ENCODE data around the gene MRPL43. TPM values are rescaled to one million over a fixed set of nuclear protein-coding genes. Genes with fewer than 3 reads are reported as not detected.

Gene MRPL43
- total RNA-seq, 2 donors from 2014 or later, result 51.9 to 56.6 TPM

DNA sequence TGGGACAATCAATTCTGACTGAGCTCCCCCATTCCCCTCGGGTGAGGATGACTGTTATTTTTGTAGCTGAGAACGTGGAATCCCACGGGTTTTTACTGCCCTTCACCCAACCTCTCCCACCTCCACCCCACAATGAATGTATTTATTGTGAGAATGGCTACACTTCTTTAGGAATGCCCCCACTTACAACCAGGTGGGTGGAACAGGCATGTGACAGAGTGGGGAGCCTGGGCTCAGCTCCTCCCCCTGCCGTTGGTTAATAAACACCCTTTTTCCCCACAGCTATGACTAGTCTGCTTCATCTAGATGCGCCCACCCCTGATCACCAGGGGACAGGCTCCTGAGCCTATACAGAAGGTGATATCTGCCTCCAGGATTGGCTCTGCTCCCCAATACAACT, 2.0 kb downstream of the MRPL43 start:
- H3K4me3 ChIP-seq, result no peak overlapping the region
- H3K36me3 ChIP-seq, result peaks cover 6% of the 10 kb centered on the region
- peaks cover 17 to 24% of the 10 kb centered on the region in 2 donors for H3K4me1 ChIP-seq (ENCODE audit: control insufficient read depth in 1 of 2, low read depth in 2 of 2)
- no peak overlapping the region for H3K27ac ChIP-seq
- TF ChIP-seq, protein P1, sequence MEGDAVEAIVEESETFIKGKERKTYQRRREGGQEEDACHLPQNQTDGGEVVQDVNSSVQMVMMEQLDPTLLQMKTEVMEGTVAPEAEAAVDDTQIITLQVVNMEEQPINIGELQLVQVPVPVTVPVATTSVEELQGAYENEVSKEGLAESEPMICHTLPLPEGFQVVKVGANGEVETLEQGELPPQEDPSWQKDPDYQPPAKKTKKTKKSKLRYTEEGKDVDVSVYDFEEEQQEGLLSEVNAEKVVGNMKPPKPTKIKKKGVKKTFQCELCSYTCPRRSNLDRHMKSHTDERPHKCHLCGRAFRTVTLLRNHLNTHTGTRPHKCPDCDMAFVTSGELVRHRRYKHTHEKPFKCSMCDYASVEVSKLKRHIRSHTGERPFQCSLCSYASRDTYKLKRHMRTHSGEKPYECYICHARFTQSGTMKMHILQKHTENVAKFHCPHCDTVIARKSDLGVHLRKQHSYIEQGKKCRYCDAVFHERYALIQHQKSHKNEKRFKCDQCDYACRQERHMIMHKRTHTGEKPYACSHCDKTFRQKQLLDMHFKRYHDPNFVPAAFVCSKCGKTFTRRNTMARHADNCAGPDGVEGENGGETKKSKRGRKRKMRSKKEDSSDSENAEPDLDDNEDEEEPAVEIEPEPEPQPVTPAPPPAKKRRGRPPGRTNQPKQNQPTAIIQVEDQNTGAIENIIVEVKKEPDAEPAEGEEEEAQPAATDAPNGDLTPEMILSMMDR (IDR thresholded peaks at IDR 0.05), result no peak
- H3K27me3 ChIP-seq (replicated peaks; ENCODE audit: insufficient read depth), result no peaks in the 10 kb centered on the region
- ATAC-seq (ENCODE audit: insufficient number of reproducible peaks, low FRiP score, low read depth) (no peak), DNase-seq (ENCODE audit: low spot score) (no peak)
- no peaks in the 10 kb centered on the region for H3K9me3 ChIP-seq

DNA sequence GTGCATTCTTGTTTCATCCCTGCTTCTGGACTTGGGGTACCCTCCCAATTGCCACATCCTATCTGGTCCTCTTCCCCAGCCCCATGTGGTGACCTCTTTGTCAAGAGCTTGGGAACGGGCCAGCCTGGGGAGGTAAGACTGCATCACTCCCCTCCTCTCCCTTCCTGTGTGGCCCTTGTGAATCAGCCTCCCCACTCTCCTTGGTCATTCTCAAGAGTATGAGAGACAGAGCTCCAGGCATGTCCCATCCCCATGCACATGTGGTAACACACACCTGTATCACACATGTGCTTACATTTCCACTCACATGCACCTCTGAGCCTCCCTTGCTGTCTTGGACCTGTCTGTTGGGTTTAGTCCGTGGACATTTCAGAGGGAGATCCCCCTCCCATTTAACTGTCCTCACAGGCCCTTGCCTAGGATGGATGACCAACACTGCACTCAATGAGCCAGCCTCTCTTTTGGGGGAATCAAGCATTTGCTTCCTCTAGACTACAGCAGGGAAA, 2.6 kb downstream of the MRPL43 start:
- H3K27me3 ChIP-seq (replicated peaks; ENCODE audit: insufficient read depth), result no peaks in the 10 kb centered on the region
- H3K27ac ChIP-seq, result no peak overlapping the region
- no peak for ATAC-seq (ENCODE audit: insufficient number of reproducible peaks, low FRiP score, low read depth)
- no peaks in the 10 kb centered on the region for H3K9me3 ChIP-seq
- no peak for DNase-seq (ENCODE audit: low spot score)
- H3K36me3 ChIP-seq, result peaks cover 6% of the 10 kb centered on the region
- no peak overlapping the region for H3K4me3 ChIP-seq
- TF ChIP-seq, protein P1 (IDR thresholded peaks at IDR 0.05), result no peak
- peaks cover 17 to 24% of the 10 kb centered on the region in 2 donors for H3K4me1 ChIP-seq (ENCODE audit: control insufficient read depth in 1 of 2, low read depth in 2 of 2)

DNA sequence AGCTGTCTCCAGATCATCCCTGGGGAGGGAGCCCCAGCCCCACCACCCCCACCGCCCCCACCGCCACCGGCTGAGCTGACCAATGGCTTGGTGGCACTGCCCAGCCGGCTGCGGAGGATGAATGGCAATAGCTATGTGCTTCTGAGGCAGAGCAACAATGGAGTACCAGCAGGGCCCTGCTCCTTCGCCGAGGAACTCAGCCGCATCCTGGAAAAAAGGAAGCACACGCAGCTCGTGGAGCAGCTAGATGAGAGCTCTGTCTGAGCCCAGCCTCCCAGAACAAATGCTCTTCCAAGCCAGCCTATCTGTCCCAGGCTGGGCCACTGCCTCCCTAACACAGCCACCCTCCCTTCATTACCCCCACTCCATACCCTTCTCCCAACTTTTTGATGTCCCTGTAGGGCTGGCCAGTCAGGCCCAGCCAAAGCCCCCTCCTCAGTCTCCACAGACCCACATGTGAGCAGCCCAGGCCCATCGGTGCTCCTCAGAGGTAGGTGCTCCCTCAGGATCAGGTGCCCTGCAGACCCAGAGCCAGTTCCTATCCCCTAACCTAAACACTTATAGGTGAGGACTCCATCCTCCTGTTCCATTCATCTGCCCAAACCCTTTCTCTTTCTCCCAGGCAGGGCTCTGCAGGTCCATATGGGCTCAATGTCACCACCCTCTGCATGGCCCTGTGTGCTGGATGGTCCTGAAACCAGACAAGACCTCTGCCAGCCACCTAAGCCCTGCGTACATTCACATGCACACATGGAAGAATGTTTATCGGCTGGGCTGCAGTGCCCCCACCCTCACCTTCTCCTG, 3.2 kb downstream of the MRPL43 start:
- H3K27ac ChIP-seq, result no peak overlapping the region
- H3K27me3 ChIP-seq (replicated peaks; ENCODE audit: insufficient read depth), result no peaks in the 10 kb centered on the region
- no peak for DNase-seq (ENCODE audit: low spot score)
- peaks cover 6% of the 10 kb centered on the region for H3K36me3 ChIP-seq
- ATAC-seq (ENCODE audit: insufficient number of reproducible peaks, low FRiP score, low read depth), result no peak
- H3K4me3 ChIP-seq, result no peak overlapping the region
- no peaks in the 10 kb centered on the region for H3K9me3 ChIP-seq
- TF ChIP-seq, protein P1 (IDR thresholded peaks at IDR 0.05), result no peak
- peaks cover 17 to 24% of the 10 kb centered on the region in 2 donors for H3K4me1 ChIP-seq (ENCODE audit: control insufficient read depth in 1 of 2, low read depth in 2 of 2)

DNA sequence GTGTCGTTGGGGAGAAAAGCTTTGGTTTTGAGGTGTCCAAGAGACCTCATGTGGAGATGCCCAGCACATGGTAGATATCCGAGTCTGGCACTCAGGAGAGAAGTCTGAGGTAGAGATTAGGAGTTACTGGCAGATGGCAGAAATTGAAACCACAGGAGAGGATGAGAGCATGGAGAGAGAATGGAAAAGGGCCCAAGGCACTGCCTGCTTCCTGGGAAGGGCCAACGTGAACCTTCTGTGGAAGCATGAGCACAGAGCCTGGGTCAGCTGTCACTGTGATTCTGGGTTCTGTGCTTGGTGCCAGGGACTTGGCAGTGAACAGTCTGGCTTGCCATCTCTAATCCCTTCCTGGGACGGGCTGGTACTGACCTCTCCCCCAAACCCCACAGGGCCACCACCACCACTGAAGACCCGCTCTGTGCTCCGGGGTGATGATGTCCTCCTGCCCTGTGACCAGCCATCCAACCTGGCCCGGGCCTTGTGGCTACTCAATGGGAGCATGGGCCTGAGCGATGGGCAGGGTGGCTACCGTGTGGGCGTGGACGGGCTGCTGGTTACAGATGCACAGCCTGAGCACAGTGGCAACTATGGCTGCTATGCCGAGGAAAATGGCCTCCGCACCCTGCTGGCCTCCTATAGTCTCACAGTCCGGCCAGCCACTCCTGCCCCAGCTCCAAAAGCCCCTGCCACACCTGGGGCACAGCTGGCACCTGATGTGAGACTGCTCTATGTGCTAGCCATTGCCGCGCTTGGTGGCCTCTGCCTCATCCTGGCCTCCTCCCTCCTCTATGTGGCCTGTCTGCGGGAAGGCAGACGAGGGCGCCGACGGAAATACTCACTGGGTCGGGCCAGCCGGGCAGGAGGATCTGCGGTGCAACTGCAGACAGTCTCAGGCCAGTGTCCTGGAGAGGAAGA, 4.1 kb downstream of the MRPL43 start:
- Histone ChIP-seq H3K9me3 (no peaks in the 10 kb centered on the region), H3K4me1 (ENCODE audit: control insufficient read depth in 1 of 2, low read depth in 2 of 2) (peaks cover 13 to 20% of the 10 kb centered on the region in 2 donors), H3K27ac (no peak overlapping the region), H3K4me3 (no peak overlapping the region), H3K27me3 (replicated peaks; ENCODE audit: insufficient read depth) (no peaks in the 10 kb centered on the region), H3K36me3 (peaks cover 6% of the 10 kb centered on the region)
- DNase-seq (ENCODE audit: low spot score) (no peak), ATAC-seq (ENCODE audit: insufficient number of reproducible peaks, low FRiP score, low read depth) (no peak)
- TF ChIP-seq, protein P1 (IDR thresholded peaks at IDR 0.05), result no peak
